Activated T-helper 1 cell treated with Interleukin-2 at 50 U/mL for 16 hours (primary cell): Measurements from ENCODE around the gene DENND1A.
"Not testable (repeated sequence)": the region's sequence is repeated elsewhere in the genome, so short reads cannot be mapped to it uniquely, and the experiment has no call there.

Experiments
- DNase-seq: peaks from one replicate; pipeline ENCODE4 v3.0.0-alpha.2; 2020; ENCODE audit warnings: low read depth

DENND1A gene

DNA sequence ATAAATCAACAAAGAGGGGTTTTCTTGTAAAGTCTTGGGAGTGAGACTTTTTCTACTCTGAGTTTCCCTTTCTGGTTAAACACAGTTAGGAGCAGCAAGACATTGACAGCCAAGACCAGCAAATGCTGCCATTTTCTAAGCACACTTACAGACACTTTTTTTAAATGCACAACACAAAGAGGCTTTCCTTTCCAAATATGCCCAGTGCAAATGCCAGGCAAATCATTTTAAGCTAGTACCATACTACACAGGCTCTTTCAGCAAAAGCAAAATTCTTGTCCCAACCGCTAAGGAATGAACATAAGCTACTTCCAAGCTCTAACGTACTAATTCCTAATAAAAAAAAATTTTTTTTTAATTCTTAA, 68.2 kb downstream of the DENND1A start:
- no peak for DNase-seq

DNA sequence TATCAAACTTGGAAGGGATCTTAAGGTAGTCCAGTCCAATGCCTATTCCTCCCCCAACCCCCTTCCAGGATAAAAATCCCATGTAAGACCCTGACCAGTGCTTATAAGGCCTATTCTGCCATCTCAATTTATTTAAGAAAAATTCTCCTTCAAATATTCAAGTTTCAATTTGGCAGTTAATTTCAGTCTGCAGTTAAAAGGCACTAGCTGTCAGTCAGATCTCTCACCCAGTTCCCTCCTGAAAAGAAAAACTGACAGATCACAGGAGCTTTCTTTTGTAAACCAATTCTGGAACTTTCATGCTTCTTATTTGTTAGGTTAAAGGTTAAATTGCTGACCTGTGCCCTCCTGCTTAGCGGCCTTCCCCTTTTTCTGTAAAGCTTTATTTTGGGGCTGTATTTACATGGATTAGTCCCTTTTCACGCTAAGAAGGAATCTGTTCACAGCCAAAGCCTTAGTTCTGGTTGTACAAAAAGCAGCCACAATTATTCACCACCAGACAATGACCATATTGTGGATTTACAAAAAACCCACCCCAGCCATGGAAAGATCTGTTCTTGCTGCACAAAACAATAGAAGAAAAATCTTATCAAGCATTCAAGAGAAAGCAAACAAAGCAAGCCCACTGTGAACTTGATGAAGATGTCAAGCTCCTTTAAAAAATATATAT, 68.7 kb downstream of the DENND1A start:
- DNase-seq: no peak

DNA sequence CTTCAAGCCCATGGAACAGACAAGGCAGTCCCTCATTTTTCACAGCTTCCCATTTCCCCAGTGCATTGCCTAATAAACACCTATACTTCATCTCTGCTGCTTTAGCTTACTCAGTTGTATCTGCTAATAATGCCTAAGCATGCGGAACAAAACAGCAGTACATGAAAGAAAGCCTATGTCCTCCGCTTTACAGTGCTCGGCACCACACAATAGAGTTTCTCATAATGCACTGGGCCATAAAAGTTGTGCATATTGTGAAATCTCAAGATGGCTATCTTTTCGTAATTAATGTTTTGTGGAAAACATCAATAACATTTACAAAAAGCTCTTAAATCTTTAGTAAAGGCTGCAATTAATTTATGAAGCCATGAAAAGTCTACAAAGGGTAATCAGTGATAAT, 69.3 kb downstream of the DENND1A start:
- no peak for DNase-seq

DNA sequence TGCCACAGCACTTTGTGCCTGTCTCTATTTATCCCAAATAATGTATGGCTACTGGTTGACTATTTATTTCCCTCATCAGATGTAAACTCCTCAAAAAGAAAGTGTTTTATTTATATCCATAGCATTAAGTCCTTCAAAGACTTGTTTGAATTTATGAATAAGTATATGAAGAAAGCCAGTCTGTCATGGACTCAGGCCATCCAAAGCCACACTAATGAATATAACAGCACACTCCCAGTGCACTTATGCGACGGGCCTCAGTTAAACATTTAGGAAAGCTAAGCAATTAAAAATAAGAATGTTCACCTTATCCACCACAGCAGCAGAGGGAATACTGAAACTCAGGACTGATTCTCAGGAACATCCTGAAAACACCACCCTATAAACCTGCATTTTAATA, 77.5 kb downstream of the DENND1A start:
- DNase-seq: no peak

DNA sequence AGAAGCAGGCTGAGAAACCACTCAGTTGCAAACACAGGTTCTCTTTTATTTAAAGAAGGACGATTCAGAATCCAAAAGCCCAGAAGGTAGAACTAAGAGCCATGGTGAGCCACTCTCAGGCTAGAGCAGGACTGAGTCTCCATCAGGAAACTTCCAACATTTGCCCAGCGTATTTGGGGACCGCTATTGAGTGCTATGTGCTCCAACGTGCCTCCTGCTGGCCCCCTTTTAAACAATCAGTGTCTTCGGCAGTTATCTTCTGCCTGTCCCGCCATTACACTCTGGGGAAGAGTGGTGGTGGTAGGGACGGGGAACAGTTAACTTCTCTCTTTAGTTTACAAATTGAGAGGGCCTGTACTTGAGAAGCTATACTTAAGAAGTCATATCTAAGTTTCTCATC, 78.1 kb downstream of the DENND1A start:
- DNase-seq: no peak

DNA sequence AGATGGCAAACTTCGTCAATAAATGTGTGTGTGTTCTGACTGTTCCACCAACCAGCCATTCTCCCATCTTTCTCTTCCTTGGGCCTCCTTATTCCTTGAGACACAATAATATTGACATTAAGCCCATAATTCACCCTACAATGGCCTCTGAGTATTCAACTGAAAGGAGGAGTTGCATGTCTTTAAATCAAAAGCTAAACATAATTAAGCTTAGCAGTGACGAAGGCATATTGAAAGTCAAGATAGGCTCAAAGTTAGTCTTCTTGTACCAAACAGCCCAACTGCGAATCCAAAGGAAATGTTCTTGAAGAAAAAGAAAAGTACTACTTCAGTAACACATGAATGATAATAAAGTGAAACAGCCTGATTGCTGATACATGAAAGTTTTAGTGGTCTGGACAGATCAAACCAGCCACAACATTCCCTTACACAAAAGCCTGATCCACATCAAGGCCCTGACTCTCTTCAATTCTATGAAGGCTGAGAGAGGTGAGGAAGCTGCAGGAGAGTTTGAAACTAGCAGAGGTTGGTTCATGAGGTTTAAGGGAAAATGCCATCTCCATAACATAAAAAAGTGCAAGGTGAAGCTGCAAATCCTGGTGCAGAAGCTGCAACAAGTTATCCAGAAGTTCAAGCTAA, 81.4 kb downstream of the DENND1A start:
- no peak for DNase-seq

DNA sequence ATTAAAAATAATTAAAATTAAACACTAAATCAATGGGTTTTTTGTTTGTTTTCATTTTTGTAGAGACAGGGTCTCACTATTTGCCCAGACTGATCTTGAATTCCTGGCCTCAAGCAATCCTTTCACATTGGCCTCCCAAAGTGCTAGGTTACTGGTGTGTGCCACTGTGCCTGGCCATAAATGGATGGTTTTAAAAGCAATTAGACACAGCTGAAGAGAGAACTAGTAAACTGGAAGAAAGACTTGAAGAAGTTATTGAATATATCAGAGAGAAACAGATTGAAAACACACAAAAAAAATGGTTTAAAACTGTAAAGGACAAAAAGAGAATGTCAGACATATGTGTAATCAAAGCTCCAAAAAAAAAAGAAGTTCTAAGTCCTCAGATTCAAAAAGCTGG, 83.0 kb downstream of the DENND1A start:
- no peak for DNase-seq

DNA sequence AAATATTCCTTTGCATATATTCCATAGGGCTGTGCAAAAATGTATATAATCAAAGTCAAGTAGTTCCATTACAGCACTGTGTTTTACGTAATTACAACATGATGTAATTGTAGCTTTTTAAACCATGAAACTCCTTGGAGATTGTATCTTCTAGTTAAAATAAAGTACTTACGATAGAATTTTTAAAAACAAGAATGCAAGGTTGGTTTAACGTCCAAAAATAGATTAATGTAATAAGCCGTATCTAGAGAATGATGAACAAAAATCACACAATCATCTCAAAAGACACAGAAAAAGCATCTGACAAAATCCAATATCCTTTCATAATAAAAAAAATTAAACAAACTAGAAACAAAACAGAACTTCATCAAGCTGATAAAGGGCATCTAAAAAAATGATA, 86.2 kb downstream of the DENND1A start:
- no peak for DNase-seq

DNA sequence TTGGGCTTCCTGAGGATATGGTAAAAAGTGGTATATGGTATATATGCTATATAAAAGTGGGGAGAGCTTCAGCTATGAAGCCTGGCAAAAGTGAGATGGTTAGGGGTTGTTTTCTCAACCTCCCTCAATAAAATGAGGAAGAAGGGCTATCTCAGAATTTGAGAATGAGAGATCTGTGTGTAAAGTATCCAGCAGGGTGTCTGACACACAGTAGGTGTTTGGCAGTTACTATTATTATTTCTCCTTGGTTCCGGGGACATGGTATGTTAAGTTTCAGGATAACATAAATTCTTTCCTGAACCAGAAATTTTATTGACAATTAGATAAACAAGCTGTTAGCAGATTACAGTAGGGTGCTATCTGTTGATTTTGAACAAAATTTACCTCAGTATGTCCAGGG, 94.1 kb downstream of the DENND1A start:
- DNase-seq: no peak

DNA sequence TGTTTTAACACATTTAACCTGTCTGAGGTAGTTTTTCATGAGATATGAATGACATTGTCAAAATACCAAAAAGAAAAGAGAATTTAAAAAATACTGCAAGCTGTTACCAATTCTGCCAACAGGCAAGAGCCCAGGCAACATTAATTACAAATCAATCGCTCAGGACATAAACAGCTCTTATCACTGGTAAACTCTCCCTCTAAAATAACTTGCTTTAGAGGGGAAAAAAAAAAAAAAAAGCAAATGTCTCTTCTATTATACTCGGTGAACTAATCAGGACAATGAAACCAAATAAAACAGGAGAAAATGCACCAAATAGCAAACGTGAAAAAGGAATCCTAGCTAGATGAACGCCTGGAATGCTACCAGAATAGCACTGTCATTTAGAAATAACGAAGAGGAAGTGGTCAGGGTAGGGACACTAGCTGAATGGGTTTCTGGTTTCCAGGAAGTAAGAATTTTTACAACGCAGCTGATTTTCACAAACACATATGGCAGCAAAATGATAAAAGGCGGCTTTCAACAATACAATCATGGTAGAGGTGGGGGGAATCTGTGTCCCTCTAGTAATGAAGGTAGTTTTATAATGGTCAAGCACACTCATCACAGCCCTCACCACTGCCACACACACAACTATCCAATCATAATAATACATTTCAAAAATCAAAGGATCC, 94.9 kb downstream of the DENND1A start:
- DNase-seq: no peak

DNA sequence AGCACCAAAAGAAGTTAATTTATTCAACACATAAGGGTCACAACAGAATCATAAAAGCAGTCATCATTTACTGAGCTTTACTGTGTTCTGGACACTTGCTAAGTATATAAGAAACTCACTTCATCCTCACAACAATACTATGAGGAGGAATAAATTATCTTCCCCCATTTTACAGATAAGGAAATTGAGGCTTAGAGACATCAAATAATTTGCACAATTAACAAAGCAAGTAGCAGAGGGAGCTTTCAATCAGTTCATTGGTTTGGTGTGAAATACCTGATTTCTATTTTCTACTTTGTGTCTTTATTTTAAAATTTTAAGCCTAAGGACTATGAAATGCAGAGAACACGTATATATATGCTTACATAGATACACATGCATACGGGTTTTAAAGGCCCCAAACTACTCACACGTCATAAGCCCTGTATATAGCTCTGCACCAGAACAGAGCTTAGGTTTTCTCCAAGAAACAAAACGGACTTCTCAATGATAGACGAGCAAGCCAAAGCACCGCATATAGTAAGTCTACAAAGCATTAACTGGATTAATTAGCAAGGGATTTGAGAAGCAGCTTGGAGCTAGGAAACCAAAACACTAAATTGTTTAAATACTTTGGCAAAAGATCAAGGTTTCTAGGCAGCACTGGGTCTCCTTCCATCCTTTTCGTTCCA, 95.6 kb downstream of the DENND1A start:
- no peak for DNase-seq

DNA sequence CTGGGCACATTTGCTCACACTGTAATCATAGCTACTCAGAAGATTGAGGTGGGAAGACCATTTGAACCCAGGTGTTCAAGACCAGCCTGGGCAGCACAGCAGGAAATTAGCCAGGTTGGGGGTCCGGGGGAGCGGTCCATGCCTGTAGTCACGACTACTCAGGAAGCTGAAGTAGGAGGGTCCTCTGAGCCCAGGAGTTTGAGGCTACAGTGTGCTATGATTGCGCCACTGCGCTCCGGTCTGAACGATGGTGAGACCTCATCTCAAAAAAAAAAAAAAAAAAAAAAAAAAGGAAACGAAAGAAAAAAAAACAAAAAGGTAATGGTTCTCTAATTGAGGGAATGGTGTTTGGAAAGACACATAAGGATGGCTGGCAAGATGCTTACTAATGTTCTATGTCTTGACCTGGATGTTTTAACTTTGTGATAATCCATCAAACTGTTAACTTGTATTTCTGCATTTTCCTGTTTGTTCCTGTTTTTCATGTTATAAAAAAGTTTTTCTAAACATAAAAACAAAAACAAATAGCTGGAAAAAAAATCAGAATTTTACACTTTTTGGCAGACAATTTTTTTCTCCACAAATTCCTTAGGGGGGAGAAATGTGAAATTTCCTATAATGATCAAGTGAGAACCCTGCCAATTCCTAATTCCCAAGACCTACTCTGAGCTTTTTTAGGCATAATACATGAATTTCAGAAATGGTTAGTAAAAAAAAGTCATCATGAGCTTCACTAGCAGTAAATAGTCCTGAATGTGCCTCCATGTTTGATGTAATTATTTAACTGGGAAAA, 96.9 kb downstream of the DENND1A start:
- DNase-seq: no peak

DNA sequence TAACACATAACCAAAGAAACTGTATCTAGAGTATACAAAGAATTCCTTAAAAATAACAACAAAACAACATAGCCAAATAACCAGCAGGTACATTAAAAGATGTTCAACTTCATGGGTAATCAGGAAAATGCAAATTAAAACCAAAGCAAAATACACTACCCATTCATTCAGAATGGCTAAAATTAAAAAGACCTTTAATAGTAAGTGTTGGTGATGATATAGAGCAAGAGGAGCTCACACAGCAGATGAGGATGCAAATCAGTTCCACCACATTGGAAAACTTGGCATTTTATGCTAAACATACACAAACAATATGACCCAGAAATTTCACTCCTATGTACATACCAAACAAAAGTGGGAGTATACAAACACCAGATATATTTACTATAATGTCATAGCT, 97.8 kb downstream of the DENND1A start:
- no peak for DNase-seq

DNA sequence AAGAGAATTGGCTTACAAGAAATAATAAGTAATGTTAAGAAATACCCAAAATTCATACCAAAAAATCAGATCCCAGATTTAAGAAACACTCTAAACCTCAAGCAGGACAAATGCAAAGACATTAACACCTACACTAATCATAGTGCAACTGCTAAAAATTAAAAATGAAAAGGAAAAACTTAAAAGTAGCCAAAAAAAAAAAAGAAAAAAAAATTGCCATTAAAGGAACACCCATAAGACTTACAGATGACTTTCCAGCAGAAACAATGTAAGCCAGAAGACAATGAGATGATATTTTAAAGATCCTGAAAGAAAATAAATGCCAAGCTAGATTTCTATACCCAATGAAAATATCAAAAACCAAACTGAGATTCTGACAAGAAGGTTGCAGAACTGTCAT, 101.5 kb downstream of the DENND1A start:
- no peak for DNase-seq

DNA sequence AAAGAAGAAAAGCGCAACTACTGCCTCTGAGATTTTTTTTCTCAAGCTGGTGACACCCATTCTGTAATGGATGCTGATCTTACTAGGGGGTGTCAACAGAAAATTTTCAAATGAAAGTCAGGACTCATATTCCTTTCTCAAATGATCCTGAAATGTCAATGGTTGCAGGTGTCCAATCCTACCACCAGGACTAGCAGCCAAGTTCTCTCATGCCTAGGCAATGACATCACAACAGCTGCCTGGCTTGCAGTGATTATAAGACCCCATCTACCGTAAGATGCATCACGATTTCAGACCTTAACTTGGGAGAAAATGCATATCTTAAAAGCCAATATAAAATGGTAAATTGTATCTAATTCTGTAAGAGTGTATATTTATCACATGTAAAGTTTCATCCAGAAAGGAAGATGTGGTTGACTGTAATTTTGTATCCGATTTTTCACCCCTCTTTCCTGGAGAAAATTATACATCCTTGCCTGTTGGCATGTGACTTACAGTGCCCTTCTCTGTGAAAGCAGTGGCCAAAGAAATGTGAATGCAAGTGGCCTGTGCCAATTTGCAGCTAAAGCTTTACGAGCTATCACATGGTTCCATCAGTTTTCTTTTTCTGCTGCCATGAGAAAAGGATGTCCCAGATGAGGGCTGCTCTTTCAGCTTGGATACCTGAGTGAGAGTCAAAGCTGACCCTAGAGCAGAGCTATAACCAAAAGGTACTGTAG, 104.4 kb downstream of the DENND1A start:
- DNase-seq: no peak

DNA sequence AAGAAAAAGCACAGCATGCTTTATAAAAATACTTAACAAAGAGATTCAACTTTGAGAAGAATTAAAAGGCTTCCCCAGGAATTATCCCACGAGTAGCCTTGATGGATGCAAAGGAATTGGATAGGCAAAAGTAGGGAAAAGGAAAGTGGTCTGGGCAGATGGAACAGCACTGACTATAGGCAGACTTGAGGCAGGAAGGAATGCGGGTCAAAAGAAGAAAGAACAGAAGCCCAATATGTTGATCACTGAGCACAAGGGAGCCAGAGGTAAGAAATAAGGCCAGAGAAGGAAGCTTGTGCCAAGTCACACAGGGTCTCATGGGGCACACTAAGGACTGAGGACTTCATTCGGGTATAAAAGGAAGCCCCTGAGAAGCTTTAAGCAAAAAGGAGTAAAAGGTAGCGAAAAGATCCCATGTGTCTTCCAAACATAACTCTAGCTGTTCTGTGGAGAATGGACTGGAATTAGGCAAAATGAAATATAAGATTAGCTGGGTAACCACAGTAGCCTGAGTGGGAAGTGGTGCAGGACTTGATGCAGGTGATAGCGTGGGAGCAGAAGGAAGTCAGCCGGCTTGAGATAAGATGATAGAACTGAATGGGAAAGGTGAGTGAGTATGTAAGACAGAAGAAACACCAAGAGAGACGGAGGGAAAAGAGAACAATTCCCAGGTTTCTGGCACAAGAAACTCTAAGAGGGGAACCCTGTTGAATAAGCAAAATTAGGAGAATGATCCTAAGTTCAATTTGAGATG, 106.6 kb downstream of the DENND1A start:
- DNase-seq: no peak

DNA sequence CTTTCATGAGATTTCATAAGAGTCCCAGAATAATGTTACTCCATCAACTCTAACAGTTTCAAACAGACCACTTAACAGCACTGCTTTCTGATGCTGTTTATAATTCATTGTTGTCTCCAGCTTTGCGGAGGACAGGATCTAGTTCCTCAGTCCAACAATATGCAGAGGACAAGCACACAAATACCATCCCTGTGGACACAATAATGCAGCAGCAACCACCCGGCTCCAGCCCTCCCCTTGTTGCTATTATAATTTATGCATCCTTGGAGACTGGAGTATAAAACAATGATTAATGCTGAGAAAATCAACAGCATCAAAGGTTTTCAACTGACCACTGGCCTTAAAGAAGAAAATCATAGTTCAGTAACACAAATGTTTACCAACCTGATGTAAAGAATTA, 108.3 kb downstream of the DENND1A start:
- DNase-seq: no peak

DNA sequence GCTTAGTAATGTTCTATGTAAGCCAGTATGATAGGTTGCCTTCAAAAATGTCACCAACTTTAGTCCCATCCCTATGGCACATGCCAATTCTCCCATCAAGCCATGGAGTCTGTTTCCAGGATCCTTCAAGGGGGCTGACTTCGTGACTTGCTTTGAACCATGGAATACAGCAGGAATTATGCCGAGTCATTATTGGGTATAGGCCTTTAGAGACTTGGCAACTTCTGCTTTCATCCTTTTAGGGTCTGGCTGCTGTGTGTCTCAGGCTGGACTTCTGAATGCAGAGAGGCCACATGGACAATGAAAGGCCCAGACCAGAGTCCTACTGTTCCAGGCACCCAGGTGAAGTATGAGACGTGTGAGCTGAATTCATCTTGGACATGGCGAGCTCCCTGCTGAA, 109.8 kb downstream of the DENND1A start:
- no peak for DNase-seq

DNA sequence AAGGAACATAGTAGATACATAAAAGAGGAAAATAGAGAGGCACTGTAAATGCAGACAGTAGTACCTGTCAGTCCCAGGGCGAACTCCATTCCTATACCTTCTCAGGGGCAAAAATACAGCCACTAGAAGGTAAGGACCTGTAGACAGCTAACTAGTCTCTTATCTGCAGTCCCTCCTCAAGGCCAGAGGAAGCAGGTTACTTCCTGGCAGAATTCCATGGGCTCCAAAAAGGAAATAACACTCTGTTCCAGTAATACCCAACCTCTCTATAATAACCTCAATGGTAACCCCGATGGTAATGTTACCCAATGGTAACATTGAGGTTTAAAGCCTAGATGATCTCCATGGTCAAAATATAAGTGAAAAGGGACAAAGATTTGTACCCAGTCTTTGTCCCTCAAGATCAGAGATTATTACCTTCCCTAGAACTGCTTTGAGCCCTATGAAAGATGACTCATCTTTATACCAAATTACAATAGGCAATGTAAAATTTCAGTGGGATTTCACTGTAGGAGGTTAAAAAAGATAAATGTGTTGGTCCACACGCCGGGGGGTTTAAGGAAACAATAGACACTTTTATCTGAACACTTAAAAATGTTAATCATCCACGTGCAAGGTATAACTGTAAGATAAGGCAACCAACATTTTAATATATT, 113.0 kb downstream of the DENND1A start:
- DNase-seq: no peak

DNA sequence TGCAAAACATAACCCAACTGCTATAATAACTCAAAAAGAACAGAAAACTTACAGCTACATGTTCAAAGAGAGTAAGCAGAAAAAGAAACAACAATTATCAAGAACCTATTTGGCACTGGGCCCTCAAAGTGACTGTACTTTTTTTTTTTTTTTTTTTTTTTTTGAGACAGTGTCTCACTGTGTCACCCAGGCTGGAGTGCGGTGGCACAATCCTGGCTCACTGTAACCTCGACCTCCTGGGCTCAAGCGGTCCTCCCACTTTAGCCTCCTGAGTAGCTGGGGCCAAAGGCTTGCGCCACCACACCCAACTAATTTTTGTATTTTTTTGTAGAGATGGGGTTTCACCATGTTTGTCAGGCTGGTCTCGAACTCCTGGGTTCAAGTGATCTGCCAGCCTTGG, 114.1 kb downstream of the DENND1A start:
- not testable (repeated sequence) for DNase-seq
